OCI-LY3 (cell line): ENCODE data around the gene MT1H.

ENCODE experiments used
- H2AFZ ChIP-seq: fragments of 200-600, 300-600 bp; shearing (Covaris generic); 2 replicates; pipeline ENCODE4 v1.6.0; 2014; ENCODE audit warnings: antibody characterized with exemption, low read depth, low read length
- H3K27ac ChIP-seq: fragments of 200-600, 300-600 bp; sonication (generic); 2 replicates; pipeline ENCODE4 v1.5.1; 2014; ENCODE audit warnings: mild to moderate bottlenecking, low read length, moderate library complexity, mixed read lengths
- H3K27me3 ChIP-seq: fragments of 200-600, 300-600 bp; sonication (generic); 2 replicates; pipeline ENCODE4 v1.6.1; 2014; ENCODE audit warnings: low read depth, low read length, mixed read lengths
- H3K36me3 ChIP-seq: fragments of 200-600, 300-600 bp; sonication (generic); replicated peaks from 2 replicates; pipeline ENCODE3; 2014; ENCODE audit warnings: low read depth, low read length, mixed read lengths
- H3K4me1 ChIP-seq: fragments of 300-600, 200-600 bp; sonication (generic); 2 replicates; pipeline ENCODE4 v1.6.1; 2014; ENCODE audit warnings: low read length, mixed read lengths
- H3K4me2 ChIP-seq: fragments of 200-600, 300-600 bp; sonication (generic); 2 replicates; pipeline ENCODE4 v1.6.1; 2014; ENCODE audit warnings: low read length, mixed read lengths
- H3K4me3 ChIP-seq: fragments of 300-600, 200-600 bp; sonication (generic); 2 replicates; pipeline ENCODE4 v1.5.1; 2014; ENCODE audit warnings: antibody characterized with exemption, mild to moderate bottlenecking, low read length, moderate library complexity
- H3K79me2 ChIP-seq: fragments of 300-600, 200-600 bp; shearing (Covaris generic); 2 replicates; pipeline ENCODE4 v1.6.1; 2014; ENCODE audit warnings: mild to moderate bottlenecking, low read length, mixed read lengths
- H3K9ac ChIP-seq: fragments of 300-600, 200-600 bp; shearing (Covaris generic); 2 replicates; pipeline ENCODE4 v1.6.0; 2014; ENCODE audit warnings: mild to moderate bottlenecking, low read length, moderate library complexity
- H3K9me3 ChIP-seq: fragments of 200-600, 300-600 bp; shearing (Covaris generic); 2 replicates; pipeline ENCODE4 v1.6.1; 2014; ENCODE audit warnings: low read length, mixed read lengths; ENCODE audit not compliant: insufficient read depth
- H4K20me1 ChIP-seq: fragments of 200-600, 300-600 bp; sonication (generic); 2 replicates; pipeline ENCODE4 v1.6.1; 2016; ENCODE audit warnings: low read length, mixed read lengths; ENCODE audit not compliant: insufficient read depth
- CTCF ChIP-seq: fragments of 200-600, 300-600 bp; sonication (generic); IDR thresholded peaks from 2 replicates; pipeline ENCODE4 v1.5.1; 2014; ENCODE audit warnings: antibody characterized with exemption, low read length, low read depth
- EZH2phosphoT487 ChIP-seq: fragments of 200-600 bp; shearing (Covaris generic); IDR thresholded peaks from 2 replicates; pipeline ENCODE4 v1.6.1; 2018; ENCODE audit warnings: antibody characterized with exemption, mixed run types, low read depth

The MT1H gene

GRCh38 chr16:56710181-56710737 is 40.6 kb downstream of the MT1H start:
- Histone ChIP-seq H2AFZ (no peak overlapping the region), H3K4me1 (no peaks in the 10 kb centered on the region), H4K20me1 (no peaks in the 10 kb centered on the region), H3K4me3 (no peak overlapping the region), H3K36me3 (no peaks in the 10 kb centered on the region), H3K79me2 (no peaks in the 10 kb centered on the region), H3K9ac (no peak overlapping the region), H3K4me2 (no peak overlapping the region), H3K9me3 (no peaks in the 10 kb centered on the region), H3K27me3 (peaks cover 9% of the 10 kb centered on the region), H3K27ac (no peak overlapping the region)
- TF ChIP-seq EZH2phosphoT487 = no peak
- no peak for TF ChIP-seq CTCF

GRCh38 chr16:56711862-56712261 is 42.2 kb downstream of the MT1H start:
- no peaks in the 10 kb centered on the region for H3K4me1 ChIP-seq
- H3K4me2 ChIP-seq = no peak overlapping the region
- no peak overlapping the region for H2AFZ ChIP-seq
- peaks cover 9% of the 10 kb centered on the region for H3K27me3 ChIP-seq
- TF ChIP-seq EZH2phosphoT487 = no peak
- no peak for TF ChIP-seq CTCF
- no peaks in the 10 kb centered on the region for H4K20me1 ChIP-seq
- no peaks in the 10 kb centered on the region for H3K9me3 ChIP-seq
- no peaks in the 10 kb centered on the region for H3K36me3 ChIP-seq
- no peak overlapping the region for H3K27ac ChIP-seq
- H3K9ac ChIP-seq = no peak overlapping the region
- H3K79me2 ChIP-seq = no peaks in the 10 kb centered on the region
- H3K4me3 ChIP-seq = no peak overlapping the region

GRCh38 chr16:56713794-56714193 is 44.2 kb downstream of the MT1H start:
- TF ChIP-seq CTCF (no peak), EZH2phosphoT487 (no peak)
- H3K79me2 ChIP-seq = no peaks in the 10 kb centered on the region
- no peak overlapping the region for H3K27ac ChIP-seq
- H3K4me3 ChIP-seq = no peak overlapping the region
- no peaks in the 10 kb centered on the region for H3K36me3 ChIP-seq
- no peaks in the 10 kb centered on the region for H3K4me1 ChIP-seq
- no peak overlapping the region for H3K4me2 ChIP-seq
- no peaks in the 10 kb centered on the region for H4K20me1 ChIP-seq
- peaks cover 2% of the 10 kb centered on the region; the same call in 1 of the 2 replicates for H3K27me3 ChIP-seq
- H3K9me3 ChIP-seq = no peaks in the 10 kb centered on the region
- no peak overlapping the region for H2AFZ ChIP-seq
- H3K9ac ChIP-seq = no peak overlapping the region

GRCh38 chr16:56715126-56715525 is 45.5 kb downstream of the MT1H start:
- Histone ChIP-seq H3K4me1 (no peaks in the 10 kb centered on the region), H3K4me2 (no peak overlapping the region), H3K9me3 (no peaks in the 10 kb centered on the region), H3K79me2 (no peaks in the 10 kb centered on the region), H3K9ac (no peak overlapping the region), H3K27ac (no peak overlapping the region), H3K4me3 (no peak overlapping the region), H4K20me1 (no peaks in the 10 kb centered on the region), H3K27me3 (0 out of 2 replicates have a peak, but pooled peaks cover under 1% of the 10 kb centered on the region), H3K36me3 (no peaks in the 10 kb centered on the region), H2AFZ (no peak overlapping the region)
- no peak for TF ChIP-seq EZH2phosphoT487
- no peak for TF ChIP-seq CTCF
